ENCODE measurements around the gene CMC4.

Gene CMC4

DNA sequence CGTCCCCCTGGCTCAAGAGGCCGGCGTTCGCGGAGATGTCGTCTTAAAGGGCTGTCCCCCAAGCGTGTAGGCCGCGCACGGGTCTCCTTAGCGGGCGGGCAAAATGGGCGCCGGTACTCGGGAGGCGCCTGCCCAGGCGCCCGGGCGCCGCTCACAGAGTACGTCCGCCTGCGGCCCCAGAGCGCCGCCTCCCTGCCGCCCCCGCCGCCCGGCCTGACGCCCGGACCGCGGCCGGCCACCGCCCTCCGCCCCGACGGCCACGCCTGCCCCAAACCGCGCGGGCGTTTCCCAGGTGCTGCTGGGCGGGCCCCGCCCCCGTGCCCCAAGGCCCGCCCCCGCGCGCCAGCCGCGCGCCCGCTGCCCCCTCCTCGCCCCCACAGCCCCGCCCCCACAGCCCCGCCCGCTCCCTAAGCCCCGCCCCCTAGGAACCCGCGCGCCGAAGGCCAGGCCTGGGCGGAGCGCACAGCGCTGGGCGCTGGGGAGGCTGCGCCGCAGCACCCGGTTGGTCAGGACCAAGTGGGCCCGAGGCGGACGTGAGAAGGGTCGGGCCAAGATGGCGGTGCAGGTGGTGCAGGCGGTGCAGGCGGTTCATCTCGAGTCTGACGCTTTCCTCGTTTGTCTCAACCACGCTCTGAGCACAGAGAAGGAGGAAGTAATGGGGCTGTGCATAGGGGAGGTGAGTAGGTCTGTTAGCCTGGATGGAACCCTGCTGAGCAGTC, at the start of gene CMC4, which contains the start of the genes BRCC3 and MTCP1:
Gene CMC4, minus strand, starts transcription at position 162 of the 719 bp plus-strand sequence. CDS start 7,113 bp downstream, outside the sequence.
Gene BRCC3, plus strand, starts transcription at position 534 of the 719 bp plus-strand sequence. Its CDS starts 20 bp downstream, at position 554.
Gene MTCP1, minus strand, starts transcription at position 162 of the 719 bp plus-strand sequence. CDS start 5,126 bp downstream, outside the sequence.
- peak; percentile 83 for DNase-seq

- DNase-seq = no peak
Measured at GRCh38 chrX:155115174-155115819, 44.4 kb upstream of the CMC4 start.

GRCh38 chrX:155113097-155113496, 42.2 kb upstream of the CMC4 start:
- no peak for DNase-seq

DNA sequence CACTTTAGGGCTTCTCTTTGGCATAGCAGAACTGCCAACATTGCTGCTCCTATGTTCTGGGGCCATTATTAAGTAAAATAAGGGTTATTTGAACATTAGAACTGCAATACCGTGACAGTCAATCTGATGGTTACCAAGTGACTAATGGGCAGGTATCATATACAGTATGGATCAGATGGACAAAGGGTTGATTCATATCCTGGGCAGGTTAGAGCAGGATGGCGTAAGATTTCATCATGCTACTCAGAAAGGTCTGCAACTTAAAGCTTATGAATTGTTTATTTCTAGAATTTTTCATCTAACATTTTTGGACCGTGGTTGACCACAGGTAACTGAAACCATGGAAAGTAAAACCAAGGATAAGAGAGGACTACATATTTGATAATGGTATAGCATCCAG, 41.2 kb upstream of the CMC4 start:
- no peak for DNase-seq

DNA sequence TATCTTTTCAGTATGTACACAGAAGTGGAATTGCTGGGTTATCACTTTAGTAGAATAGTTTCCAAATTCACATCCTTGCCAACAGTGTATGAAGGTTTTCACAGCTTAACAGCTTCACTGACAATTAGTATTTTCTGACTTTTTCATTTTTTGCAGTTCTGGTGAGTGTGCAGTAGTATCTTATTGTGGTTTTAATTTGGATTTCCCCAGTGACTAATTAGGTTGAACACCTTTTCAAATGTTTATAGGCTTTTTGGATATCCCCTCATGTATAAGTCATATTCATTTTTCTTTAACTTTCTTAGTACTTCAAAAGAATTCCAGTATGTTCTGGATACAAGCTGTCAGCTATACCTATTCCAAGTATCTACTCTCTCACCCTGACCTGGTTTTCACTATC, 37.5 kb upstream of the CMC4 start:
- no peak for DNase-seq

- DNase-seq = no peak
Measured at GRCh38 chrX:155105919-155106318, 35.0 kb upstream of the CMC4 start.

DNA sequence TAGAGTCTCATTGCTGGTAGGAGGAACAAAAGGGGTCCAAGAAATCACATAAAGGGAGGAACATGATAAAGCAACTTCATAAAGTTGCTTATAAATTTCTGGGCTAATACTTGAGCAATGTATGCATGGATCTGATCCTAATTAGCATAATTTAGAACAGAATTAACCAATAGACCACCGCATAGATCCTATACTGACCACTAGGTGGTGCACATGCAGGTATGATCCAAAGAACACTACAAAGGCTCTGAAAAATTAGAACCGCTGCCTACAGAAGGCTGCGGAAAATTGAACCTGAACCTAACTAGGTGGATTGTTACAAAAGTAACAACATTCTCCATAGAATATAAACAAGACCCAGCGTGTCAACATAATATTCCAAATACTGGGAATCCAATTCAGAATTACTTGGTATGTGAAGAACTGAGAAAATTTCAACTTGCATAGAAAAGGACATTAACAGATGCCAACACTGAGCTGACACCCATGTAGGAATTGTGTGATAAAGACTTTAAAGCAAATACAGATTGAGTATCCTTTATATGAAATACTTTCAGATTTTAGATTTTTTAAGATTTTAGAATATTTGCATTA, 23.6 kb upstream of the CMC4 start:
- DNase-seq = no peak

DNA sequence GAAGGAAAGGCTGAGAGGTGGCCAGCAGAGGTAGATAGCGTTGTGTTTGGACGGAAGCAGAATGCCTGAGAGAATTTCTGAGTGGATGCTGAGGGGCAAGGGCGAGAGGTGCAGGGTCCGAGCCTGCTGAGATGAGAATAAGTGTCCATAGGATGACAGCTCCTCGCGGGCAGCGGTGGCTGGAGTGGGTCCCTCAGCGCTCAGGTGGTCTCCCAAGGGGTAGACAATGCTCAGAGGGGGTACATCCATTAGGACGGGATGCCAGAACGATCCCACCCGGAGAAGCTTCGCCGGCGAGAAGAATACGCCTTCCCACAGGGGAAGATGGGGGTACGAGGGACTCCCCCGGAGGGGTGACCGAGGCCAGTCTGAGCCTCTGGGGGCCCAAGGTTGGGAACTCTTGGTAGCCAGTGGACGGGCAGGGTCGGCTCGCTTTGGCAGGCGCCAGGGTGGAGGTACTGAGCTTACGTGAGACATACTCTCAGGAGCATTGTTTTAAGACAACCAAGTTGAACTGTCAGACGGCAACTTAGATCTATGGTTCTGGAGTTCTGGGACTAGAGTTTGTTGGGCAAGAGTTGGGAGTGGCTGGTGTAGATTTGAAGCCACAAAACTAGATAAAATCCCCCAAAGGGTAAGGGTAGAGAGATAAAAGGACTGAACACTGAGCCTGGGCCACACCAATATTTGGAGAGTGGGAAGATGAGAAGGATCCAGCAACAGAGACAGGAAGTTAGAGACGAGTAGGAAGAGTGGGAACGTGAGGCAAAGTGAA, 16.2 kb upstream of the CMC4 start:
- no peak for DNase-seq

DNA sequence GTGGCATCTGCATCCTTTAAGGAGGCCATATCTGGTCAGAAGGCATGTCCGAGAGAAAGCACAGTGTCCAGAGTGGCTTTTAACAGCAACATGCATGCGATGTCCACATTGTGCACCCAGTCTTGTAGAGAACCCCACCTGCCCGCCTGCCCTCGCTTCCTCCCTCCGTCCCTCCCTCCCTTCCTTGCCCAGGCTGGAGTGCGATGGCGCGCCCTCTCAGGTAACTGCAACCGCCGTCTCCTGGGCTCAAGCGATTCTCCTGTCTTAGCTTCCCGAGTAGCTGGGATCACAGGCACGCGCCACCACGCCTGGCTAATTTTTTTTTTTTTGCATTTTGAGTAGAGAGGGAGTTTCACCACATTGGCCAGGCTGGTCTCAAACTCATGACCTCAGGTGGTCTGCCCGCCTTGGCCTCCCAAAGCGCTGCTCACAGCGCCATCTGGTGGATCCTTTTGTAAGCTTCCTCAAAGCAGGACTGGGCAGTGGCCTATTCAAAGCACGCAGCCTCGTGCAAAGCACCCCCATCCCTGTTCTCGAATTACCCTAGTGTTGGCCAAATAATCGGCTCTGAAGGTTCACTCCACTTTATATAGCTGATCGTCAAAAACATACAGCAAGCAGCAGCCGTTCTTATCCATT, 15.4 kb upstream of the CMC4 start:
- peak; percentile 5 for DNase-seq

DNA sequence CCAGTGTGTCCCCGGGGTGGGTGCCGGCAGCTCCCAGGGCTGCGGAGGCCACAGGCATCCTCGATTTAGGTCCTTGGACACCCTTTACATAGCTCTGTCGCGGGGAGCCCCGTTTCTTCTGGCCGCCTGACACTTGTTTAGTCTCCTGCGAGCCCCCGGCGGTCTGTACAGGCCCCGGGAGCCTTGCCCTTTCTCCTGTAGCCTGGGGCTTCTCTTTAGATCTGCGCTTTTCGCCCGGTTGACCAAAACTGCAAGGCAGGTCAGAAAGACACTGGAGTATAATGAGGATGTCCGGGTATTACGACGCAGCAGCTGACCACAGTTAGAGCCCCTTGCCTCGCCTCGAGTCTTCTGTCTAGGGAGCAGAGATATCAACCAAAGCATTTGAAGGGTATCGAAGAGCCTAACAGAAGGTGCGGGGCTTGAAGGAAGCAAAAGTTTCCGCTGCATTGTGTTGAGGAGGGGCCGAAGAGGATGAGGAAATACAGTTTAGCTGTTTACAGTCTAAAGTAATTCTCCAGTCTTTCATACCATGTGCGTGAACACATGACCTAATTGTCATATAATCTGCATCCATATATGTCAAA, 851 bp upstream of the CMC4 start:
- no peak for DNase-seq

GRCh38 chrX:155070663-155070974, 317 bp downstream of the CMC4 start:
- DNase-seq = no peak

GRCh38 chrX:155070038-155070437, 898 bp downstream of the CMC4 start:
- no peak for DNase-seq

DNA sequence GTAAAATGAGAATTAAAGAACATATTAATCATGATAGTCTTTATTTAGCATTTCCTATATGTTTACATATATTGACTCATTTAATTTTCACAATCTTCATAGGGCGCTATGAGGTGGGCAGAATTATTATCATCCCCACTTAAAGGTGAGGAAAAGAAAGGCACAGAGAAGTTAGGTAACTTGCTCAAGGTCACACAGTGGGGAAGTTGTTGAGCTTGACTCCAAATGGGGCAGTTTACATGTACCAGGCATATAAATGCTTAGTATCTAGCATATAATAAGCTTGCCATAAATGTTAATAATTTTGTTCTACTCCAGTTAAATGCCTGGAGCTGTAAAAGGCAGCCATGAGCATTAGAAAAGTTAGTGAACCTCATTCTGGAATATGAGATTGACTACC, 1.5 kb downstream of the CMC4 start:
- DNase-seq = no peak

GRCh38 chrX:155068165-155068564, 2.8 kb downstream of the CMC4 start:
- DNase-seq = no peak

GRCh38 chrX:155065035-155065734, 5.8 kb downstream of the CMC4 start:
- no peak for DNase-seq

- DNase-seq = no peak
Measured at GRCh38 chrX:155061760-155062159, 9.2 kb downstream of the CMC4 start.

DNA sequence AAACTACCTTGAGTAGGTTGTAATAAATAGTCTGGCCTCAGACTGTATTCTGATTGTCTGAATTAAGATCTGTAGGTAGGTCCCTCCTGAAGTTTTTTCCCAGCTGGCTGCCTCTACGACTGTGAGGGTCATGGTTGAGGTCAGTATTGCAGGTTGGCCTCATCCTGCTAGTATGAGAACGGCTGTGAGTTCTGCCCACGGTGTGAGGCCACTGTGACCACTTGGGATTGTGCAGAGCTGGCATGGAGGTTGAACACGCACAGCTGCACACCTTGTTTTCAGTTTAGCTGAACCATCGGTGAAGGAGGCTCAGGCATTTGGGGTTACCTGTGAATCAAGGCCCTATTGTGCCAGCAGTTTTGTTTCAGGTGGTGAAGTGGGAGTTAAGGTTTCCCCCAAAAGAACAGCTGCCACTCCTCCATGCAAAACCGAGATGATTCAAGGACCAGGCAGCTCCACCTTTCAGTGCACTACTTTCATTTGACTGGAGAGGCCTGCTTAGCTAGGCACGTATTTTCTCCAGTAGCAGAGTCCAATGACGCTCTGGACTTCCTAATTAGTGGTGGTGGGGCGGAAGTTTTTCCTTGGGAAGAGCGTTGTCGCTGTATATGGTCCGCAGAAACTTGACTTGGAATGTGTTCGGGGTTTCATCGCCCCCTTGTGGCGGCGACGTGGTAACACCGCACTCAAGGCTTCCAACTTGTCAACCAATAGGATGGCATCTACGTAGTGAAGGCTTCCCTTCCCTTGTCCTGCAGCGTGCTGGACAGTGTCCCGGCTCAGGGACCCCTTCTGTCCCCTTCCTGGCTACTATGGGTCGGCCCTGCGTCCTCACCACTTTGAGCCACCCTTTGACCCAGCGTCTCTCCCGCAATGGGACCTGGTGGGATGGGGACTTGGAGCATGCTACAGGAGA, 13.8 kb downstream of the CMC4 start:
- DNase-seq = peak; percentile 40

- no peak for DNase-seq
Measured at GRCh38 chrX:155056471-155056870, 14.5 kb downstream of the CMC4 start.

GRCh38 chrX:155055494-155055893, 15.4 kb downstream of the CMC4 start:
- no peak for DNase-seq

DNA sequence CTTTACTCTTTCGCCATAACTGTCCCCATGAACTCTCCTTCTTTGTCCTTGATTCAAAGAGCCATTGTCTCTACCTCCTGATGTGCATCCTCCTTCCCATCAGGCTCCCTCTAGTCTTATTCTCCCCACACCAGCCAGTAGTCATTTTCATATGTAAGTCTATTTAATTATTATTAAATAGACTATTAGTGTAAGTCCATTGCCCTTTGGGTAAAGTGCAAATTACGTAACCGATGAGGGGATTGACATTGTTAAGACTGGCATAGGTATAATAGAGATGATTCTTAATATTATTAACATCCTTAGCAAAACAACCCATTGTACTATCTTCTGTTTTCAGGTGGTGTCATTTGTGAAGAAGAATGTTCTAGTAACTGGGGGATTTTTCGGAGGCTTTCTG, 16.7 kb downstream of the CMC4 start:
- DNase-seq = no peak

GRCh38 chrX:155053656-155054055, 17.3 kb downstream of the CMC4 start:
- no peak for DNase-seq
